ENCODE results near the gene ATCAY.

ATCAY gene

GRCh38 chr19:3880471-3881271, at the start of gene ATCAY:
Gene ATCAY, plus strand, starts transcription at chr19:3880685. Its CDS starts 5,083 bp downstream, at chr19:3885768.
- DNase-seq (ENCODE audit: low read depth in 2 of 2), result no peak

GRCh38 chr19:3831601-3832000, 48.9 kb upstream of the ATCAY start:
- DNase-seq (ENCODE audit: low read depth in 2 of 2), result no peak

DNA sequence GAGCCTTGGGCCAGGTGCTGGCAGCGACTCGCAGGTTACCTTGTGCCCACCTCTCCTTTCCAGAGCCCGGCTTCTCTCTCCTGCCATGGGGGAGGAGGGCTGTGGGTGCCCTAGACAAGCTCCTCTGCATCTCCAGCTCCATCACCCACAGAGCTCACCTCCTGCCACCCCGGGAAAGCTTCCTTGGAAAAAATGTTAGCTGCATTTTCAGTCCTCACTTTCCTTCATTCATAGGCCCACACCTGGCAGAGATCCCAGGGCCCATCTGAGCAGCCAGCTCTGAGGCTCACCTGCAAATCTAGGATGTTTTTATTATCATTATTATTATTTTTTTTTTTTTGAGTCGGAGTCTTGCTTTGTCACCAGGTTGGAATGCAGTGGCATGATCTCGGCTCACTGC, 48.5 kb upstream of the ATCAY start:
- no peak for DNase-seq (ENCODE audit: low read depth in 2 of 2)

DNA sequence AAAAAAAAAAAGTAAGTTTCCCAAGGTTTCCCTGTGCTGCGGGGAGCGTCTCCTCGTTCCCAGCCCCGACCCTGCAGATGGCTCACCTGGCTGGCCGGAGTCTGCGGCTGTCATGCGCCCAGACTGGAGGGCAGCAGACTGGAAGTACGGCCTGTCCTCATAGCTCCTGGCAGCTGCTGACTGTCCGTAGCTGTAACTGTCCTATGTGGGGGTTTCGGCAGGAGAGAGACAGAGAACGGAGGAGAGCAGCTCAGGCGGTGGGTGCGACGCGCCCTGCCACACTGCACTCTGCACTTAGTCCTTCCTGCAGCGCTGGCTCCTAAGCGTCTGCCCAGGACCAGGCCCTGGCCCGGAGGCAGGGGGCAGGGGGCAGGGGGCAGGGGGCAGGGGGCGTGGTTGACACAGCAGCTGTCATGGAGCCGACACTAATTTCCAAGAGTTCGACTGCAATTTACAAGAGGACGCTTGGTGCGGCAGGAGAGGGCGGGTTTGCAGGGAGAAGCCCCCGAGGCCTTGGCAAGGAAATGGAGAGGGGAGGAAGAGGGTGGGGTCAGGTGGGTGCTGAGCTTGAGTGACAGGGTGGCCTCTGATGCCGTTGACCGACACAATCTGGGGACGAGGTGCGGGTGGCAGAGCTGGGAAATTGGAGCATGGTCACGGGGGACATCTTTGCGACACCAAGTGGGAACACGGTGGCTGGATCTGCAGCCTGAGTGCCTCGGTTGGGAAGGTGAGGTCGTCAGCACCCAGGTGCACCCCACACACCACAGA, 46.7 kb upstream of the ATCAY start:
- no peak for DNase-seq (ENCODE audit: low read depth in 2 of 2)

DNA sequence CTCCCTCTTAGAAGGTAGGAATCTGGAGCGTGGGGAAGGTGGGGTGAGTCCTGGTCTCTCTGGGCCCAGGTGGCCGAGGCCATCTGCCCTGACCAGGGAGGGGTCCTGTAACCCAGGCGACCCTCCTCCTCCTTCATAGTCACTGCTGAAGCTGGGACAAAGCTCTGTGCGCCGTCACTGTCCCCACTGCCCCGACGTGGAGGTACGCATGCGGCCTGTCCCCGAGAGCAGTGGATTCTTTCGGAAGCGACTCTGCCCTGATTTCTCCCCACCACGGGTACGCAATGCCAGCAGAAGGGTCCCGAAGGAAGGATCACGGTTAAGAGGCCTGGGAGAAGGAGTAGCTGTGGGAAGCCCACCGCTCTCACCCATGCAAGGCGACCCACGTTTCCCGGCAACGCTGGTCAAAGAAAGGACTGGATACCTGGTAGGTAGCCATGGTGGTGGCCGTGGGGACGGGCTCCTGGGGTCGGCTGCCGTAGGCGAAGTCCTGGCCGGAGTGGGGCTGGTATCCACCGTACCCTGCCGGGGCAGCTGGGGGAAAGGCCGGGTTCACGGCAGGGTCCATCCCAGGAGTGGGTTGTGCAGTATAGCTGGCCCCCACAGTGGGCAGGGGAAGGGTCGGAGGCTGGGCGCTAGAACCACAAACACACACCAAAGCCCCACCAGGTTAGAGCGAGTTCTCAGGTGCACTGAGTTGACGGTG, 46.0 kb upstream of the ATCAY start:
- DNase-seq (ENCODE audit: low read depth in 2 of 2), result no peak

DNA sequence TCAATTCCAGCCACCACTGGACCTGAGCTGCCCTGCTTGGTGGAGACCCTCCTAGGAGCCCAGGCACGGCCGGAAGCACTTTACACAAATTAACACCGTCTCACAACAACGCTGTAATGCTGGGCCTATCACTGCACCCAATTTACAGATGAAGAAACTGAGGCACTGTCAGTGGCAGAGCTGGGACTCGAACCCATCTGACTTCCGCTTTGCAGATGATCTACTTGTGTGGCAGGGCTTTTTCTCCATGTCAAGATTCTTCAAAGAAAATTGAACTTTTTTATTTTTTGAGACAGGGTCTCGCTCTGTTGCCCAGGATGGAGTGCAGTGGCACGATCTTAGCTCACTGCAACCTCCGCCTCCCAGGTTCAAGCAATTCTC, 45.4 kb upstream of the ATCAY start:
- DNase-seq (ENCODE audit: low read depth in 2 of 2), result no peak

- DNase-seq (ENCODE audit: low read depth in 2 of 2), result no peak
These were observed 43.6 kb upstream of the ATCAY start for GRCh38 chr19:3836887-3837286.

DNA sequence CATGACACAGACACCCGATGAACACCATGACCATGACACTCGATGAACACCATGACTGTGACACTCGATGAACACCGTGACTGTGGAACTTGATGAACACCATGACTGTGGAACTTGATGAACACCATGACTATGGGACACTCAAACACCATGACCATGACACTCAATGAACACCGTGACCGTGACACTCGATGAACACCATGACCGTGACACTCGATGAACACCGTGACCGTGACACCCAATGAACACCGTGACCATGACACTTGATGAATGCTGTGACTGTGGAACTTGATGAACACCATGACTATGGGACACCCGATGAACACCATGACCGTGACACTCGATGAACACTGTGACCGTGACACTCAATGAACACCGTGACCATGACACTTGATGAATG, 43.2 kb upstream of the ATCAY start:
- DNase-seq (ENCODE audit: low read depth in 2 of 2), result no peak

GRCh38 chr19:3837922-3838321, 42.6 kb upstream of the ATCAY start:
- DNase-seq (ENCODE audit: low read depth in 2 of 2), result no peak

DNA sequence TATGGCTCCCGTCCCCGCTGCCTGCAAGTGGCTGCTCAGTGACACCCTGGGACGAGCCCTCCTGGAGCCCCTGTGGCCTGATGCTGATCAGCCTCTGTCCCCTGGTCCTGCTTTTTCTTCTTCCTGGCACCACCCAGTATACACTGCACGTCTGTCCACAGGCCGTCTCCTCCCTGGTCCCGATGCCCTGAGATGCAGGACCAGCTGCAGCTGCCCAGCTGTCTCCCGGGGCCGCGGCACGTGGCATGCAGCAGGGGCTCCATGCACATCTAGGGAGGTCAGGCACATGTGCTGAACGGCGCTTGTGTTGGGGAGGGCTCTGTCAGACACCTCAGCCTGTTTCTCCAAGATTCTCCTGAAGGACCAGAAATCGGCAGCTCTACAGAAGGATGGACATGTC, 41.8 kb upstream of the ATCAY start:
- DNase-seq (ENCODE audit: low read depth in 2 of 2), result no peak

DNA sequence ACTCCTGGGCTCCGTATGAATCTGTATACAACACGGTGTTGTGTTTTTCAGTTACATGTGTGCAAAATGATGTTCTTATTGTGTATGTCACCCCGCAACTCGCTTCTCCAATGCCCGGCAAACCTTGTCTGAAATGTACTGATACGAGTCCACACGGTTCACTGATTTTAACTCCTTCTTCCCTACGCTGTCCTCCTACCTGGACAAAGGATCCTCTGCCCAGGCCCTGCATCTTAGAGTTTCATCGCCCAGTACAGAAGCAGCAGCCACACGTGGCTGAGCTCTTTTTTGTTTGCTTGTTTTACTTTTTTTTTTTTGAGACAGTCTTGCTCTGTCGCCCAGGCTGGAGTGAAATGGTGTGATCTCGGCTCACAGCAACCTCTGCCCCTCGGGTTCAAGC, 40.5 kb upstream of the ATCAY start:
- DNase-seq (ENCODE audit: low read depth in 2 of 2), result no peak

GRCh38 chr19:3840804-3841203, 39.7 kb upstream of the ATCAY start:
- DNase-seq (ENCODE audit: low read depth in 2 of 2), result no peak

DNA sequence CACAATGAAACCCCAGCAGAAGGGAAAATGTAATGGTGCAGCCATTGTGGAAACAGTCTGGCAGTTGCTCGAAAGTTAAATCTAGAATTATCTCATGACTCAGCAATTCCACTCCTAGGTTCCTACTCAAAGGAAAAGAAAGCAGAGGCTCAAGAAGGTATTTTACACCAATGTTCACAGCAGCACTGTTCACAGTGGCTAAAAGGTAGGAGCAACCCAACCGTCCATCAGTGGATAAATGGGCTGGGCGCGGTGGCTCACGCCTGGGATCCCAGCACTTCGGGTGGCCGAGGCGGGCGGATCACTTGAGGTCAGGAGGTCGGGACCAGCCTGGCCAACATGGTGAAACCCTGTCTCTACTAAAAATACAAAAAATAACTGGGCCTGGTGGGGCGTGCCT, 37.5 kb upstream of the ATCAY start:
- DNase-seq (ENCODE audit: low read depth in 2 of 2), result no peak

DNA sequence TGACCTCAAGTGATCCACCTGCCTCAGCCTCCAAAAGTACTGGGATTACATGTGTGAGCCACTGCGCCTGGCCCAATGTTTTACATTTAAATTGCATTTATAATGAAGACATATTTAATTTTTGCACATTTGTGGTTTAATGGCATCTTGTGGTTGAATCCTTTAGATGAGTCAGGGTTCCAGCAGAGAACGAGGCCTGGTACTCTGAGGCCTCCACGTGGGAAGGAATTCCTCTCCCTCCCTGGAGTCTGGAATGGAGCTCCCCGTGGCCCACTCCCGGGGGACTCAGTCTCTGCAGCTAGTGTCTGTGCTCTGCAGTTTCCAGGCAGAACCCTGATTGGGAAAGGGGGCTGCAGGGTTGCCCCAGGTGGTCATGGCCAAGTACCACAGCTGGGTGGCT, 35.9 kb upstream of the ATCAY start:
- DNase-seq (ENCODE audit: low read depth in 2 of 2), result no peak

- DNase-seq (ENCODE audit: low read depth in 2 of 2), result peak; percentile 21 to 24
These were observed 31.4 kb upstream of the ATCAY start for GRCh38 chr19:3849092-3849491.

GRCh38 chr19:3849787-3850186, 30.7 kb upstream of the ATCAY start:
- no peak for DNase-seq (ENCODE audit: low read depth in 2 of 2)

- DNase-seq (ENCODE audit: low read depth in 2 of 2), result no peak
These were observed 30.0 kb upstream of the ATCAY start for GRCh38 chr19:3850320-3850972.

GRCh38 chr19:3851254-3852176, 29.0 kb upstream of the ATCAY start:
- DNase-seq (ENCODE audit: low read depth in 2 of 2), result no peak

GRCh38 chr19:3852177-3852511, 28.3 kb upstream of the ATCAY start:
- no peak for DNase-seq (ENCODE audit: low read depth in 2 of 2)

- DNase-seq (ENCODE audit: low read depth in 2 of 2), result peak; percentile 10 to 14
These were observed 27.8 kb upstream of the ATCAY start for GRCh38 chr19:3852614-3853254.

DNA sequence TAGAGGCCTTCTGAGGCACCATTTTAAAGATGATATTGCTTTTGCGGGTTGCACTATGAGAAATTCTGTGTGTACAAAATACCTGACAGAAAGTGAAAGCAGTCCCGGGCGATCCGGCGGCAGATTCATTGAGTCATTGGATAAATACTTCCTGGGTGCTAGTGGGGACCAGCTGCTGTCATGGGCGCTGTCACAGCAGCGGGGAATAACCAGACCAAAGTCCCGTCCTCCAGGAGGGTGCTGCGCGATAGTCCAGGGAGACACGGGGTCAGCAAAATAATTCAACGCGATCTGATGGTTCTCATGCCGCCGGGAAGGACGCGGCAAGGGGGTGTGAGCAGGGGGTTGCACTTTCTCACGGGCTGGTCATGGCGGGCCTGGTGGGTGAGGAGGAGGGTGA, 25.2 kb upstream of the ATCAY start:
- no peak for DNase-seq (ENCODE audit: low read depth in 2 of 2)
